ENCODE results near the gene MAGI1. TPM values are rescaled to one million over a fixed set of nuclear protein-coding genes. Genes with fewer than 3 reads are reported as not detected.

MAGI1 gene
- total RNA-seq, 1 experiment from 2014 or later: 38.6 TPM

- no peaks in the 10 kb centered on the region for H3K36me3 ChIP-seq (ENCODE audit: control insufficient read depth in 1 of 2, insufficient read depth in 2 of 2, low read length in 2 of 2)
- no peak for DNase-seq (ENCODE audit: low read depth, low spot score)
- H3K9me2 ChIP-seq (ENCODE audit: insufficient read depth): no peaks in the 10 kb centered on the region
- no peak for ATAC-seq
- H2AFZ ChIP-seq (ENCODE audit: low read depth, low read length, poor library complexity, severe bottlenecking): no peak overlapping the region
- BruUV-seq (replicated peaks): no TSS peak
- H3K9ac ChIP-seq (ENCODE audit: low read length): no peak overlapping the region
- CTCF ChIA-PET: no interaction called here
- no peaks in the 10 kb centered on the region for H4K20me1 ChIP-seq (ENCODE audit: insufficient read depth)
- POLR2A ChIA-PET: no interaction called here
- intact Hi-C loops (cut with micrococcal nuclease): no loop called here
- H3K4me2 ChIP-seq (ENCODE audit: low read length): no peak overlapping the region
- no peaks in the 10 kb centered on the region for H3K27me3 ChIP-seq (ENCODE audit: insufficient read depth, low read length)
- no peaks in the 10 kb centered on the region for H3K79me2 ChIP-seq (ENCODE audit: insufficient read depth, low read length)
- no peak for TF ChIP-seq MAX (IDR thresholded peaks at IDR 0.05)
- no peak for TF ChIP-seq ATF3 (IDR thresholded peaks at IDR 0.05)
- no peak for TF ChIP-seq ELF1 (IDR thresholded peaks at IDR 0.05; ENCODE audit: borderline replicate concordance, low read depth)
- no peak for TF ChIP-seq YY1 (IDR thresholded peaks at IDR 0.05; ENCODE audit: extremely low read depth, insufficient replicate concordance, low read depth, low read length)
- no peak for TF ChIP-seq REST (IDR thresholded peaks at IDR 0.05; ENCODE audit: low read depth)
- TF ChIP-seq SIN3A (IDR thresholded peaks at IDR 0.05; ENCODE audit: low read depth): no peak
- TF ChIP-seq ZNF274 (IDR thresholded peaks at IDR 0.05; ENCODE audit: low read depth, low read length): no peak
- TF ChIP-seq POLR2A (IDR thresholded peaks at IDR 0.05; ENCODE audit: borderline replicate concordance, extremely low read depth, insufficient read depth, insufficient read length): no peak
- no peak for TF ChIP-seq EZH2phosphoT487 (IDR thresholded peaks at IDR 0.05; ENCODE audit: borderline replicate concordance)
- TF ChIP-seq ZFX (IDR thresholded peaks at IDR 0.05): no peak
- no peak for TF ChIP-seq POLR2AphosphoS5 (IDR thresholded peaks at IDR 0.05; ENCODE audit: low read depth, low read length)
- no peak for TF ChIP-seq CTCF (IDR thresholded peaks at IDR 0.05 in 2 of 3, conservative IDR thresholded peaks at IDR 0.05 in 1 of 3; ENCODE audit: borderline replicate concordance in 1 of 3, insufficient read depth in 1 of 3, low read depth in 2 of 3, low read length in 2 of 3)
- RAD21 ChIA-PET (ENCODE audit: low non-redundant PET in 1 of 2, low total read pairs in 2 of 2, uncharacterized antibody in 2 of 2, unreplicated experiment in 2 of 2): no interaction called here
- no peak overlapping the region for H3K27ac ChIP-seq (ENCODE audit: low read depth, low read length)
- H3K4me1 ChIP-seq (ENCODE audit: control insufficient read depth in 1 of 2, insufficient read depth in 2 of 2, low read length in 2 of 2): no peaks in the 10 kb centered on the region
- H3K4me3 ChIP-seq (replicated peaks in 1 of 2; ENCODE audit: low read depth in 1 of 2, low read length in 2 of 2): no peak overlapping the region
- H3K9me3 ChIP-seq (ENCODE audit: control insufficient read depth in 1 of 2, insufficient read depth in 1 of 2, low read depth in 1 of 2, low read length in 2 of 2): no peaks in the 10 kb centered on the region
Measured at GRCh38 chr3:66068255-66068654, 29.5 kb upstream of the MAGI1 start.
